ENCODE data around the gene EBLN1.

- TF ChIP-seq CTCF (IDR thresholded peaks at IDR 0.05; ENCODE audit: borderline replicate concordance, extremely low read depth, low read length, poor library complexity, severe bottlenecking) (no peak), EZH2 (IDR thresholded peaks at IDR 0.05; ENCODE audit: borderline replicate concordance, low read depth, low read length, severe bottlenecking) (no peak)
Observed at GRCh38 chr10:22252224-22252800, 34.5 kb upstream of the EBLN1 start.
